ENCODE measurements around the gene MTMR3.

- TF ChIP-seq, protein P1, sequence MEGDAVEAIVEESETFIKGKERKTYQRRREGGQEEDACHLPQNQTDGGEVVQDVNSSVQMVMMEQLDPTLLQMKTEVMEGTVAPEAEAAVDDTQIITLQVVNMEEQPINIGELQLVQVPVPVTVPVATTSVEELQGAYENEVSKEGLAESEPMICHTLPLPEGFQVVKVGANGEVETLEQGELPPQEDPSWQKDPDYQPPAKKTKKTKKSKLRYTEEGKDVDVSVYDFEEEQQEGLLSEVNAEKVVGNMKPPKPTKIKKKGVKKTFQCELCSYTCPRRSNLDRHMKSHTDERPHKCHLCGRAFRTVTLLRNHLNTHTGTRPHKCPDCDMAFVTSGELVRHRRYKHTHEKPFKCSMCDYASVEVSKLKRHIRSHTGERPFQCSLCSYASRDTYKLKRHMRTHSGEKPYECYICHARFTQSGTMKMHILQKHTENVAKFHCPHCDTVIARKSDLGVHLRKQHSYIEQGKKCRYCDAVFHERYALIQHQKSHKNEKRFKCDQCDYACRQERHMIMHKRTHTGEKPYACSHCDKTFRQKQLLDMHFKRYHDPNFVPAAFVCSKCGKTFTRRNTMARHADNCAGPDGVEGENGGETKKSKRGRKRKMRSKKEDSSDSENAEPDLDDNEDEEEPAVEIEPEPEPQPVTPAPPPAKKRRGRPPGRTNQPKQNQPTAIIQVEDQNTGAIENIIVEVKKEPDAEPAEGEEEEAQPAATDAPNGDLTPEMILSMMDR (IDR thresholded peaks at IDR 0.05 in 4 of 5, conservative IDR thresholded peaks at IDR 0.05 in 1 of 5) = no peak
- TF ChIP-seq POLR2A (IDR thresholded peaks at IDR 0.05) = no peak
Measured at GRCh38 chr22:29977107-29977506, 94.1 kb downstream of the MTMR3 start.

All from gastrocnemius medialis (tissue), 4 donors.